IMR-90 (cell line): Measurements from ENCODE around the gene SPATA31E1. TPM values are rescaled to one million over a fixed set of nuclear protein-coding genes. Genes with fewer than 3 reads are reported as not detected.

Experiments used
- ATAC-seq: fragments of 200-7000 bp; cut with Tn5 transposase; 2 replicates; pipeline ENCODE4 v1.9.1; 2020; ENCODE audit warnings: low read depth, mild to moderate bottlenecking, moderate library complexity
- BruUV-seq: library from RNA; stranded (reverse); fragments of 400-500 nt; replicated peaks from 2 replicates; lab custom pipeline; 2021; lab: Mats Ljungman, UMichigan
- CTCF ChIA-PET: fragments of 300-600 bp; formaldehyde crosslinking; extraction: SDS; loops from one replicate; lab custom pipeline; 2021; ENCODE audit warnings: antibody characterized with exemption; lab: Yijun Ruan, JAX
- POLR2A ChIA-PET: fragments of 300-600 bp; sonication (Branson Sonifier 250); formaldehyde crosslinking; loops from one replicate; lab custom pipeline; 2022; ENCODE audit warnings: antibody characterized with exemption; ENCODE audit not compliant: unreplicated experiment; lab: Charles Lee
- DNase-seq: peaks from one replicate; pipeline ENCODE4 v3.0.0; 2013
- H2AFZ ChIP-seq: replicated peaks from 2 replicates; pipeline ENCODE3; 2013; ENCODE audit warnings: low read length, mild to moderate bottlenecking; ENCODE audit not compliant: poor library complexity
- H2AK5ac ChIP-seq: 2 replicates; pipeline ENCODE4 v1.6.1; 2013; ENCODE audit warnings: low read depth, low read length, inconsistent platforms
- H2AK9ac ChIP-seq: replicated peaks from 2 replicates; pipeline ENCODE3; 2013; ENCODE audit warnings: mild to moderate bottlenecking, low read depth, low read length, moderate library complexity; ENCODE audit not compliant: poor library complexity
- H2BK120ac ChIP-seq: 2 replicates; pipeline ENCODE4 v1.6.1; 2013; ENCODE audit warnings: low read depth, low read length, inconsistent platforms
- H2BK15ac ChIP-seq: 3 replicates; pipeline ENCODE4 v1.6.1; 2013; ENCODE audit warnings: low read depth, low read length, inconsistent platforms
- H2BK20ac ChIP-seq: 2 replicates; pipeline ENCODE4 v1.6.1; 2013; ENCODE audit warnings: low read depth, mild to moderate bottlenecking, inconsistent platforms, low read length, moderate library complexity
- H2BK5ac ChIP-seq: 2 replicates; pipeline ENCODE4 v1.6.1; 2013; ENCODE audit warnings: mild to moderate bottlenecking, low read depth, low read length, inconsistent platforms; ENCODE audit not compliant: poor library complexity, severe bottlenecking
- H3K14ac ChIP-seq: replicated peaks from 2 replicates; pipeline ENCODE4 v1.6.1; 2013; ENCODE audit warnings: low read depth, low read length, inconsistent platforms
- H3K18ac ChIP-seq: 2 replicates; pipeline ENCODE4 v1.6.1; 2013; ENCODE audit warnings: low read depth, low read length, control low read depth
- H3K23ac ChIP-seq: 2 replicates; pipeline ENCODE4 v1.6.1; 2013; ENCODE audit warnings: low read depth, low read length, inconsistent platforms
- H3K27ac ChIP-seq: 2 replicates; pipeline ENCODE4 v1.5.1; 2013; ENCODE audit warnings: mild to moderate bottlenecking, control low read depth, low read length; ENCODE audit not compliant: insufficient read depth
- H3K27me3 ChIP-seq: 2 replicates; pipeline ENCODE4 v1.6.1; 2013; ENCODE audit warnings: low read length; ENCODE audit not compliant: control insufficient read depth, insufficient read depth
- H3K36me3 ChIP-seq: 2 replicates; pipeline ENCODE4 v1.6.1; 2013; ENCODE audit warnings: low read length, mixed read lengths; ENCODE audit not compliant: control insufficient read depth, insufficient read depth
- H3K4ac ChIP-seq: 2 replicates; pipeline ENCODE4 v1.6.1; 2013; ENCODE audit warnings: low read depth, low read length, inconsistent platforms
- H3K4me1 ChIP-seq: 2 replicates; pipeline ENCODE4 v1.6.1; 2013; ENCODE audit warnings: low read length, mixed read lengths; ENCODE audit not compliant: control insufficient read depth, insufficient read depth
- H3K4me2 ChIP-seq: 2 replicates; pipeline ENCODE4 v1.6.1; 2013; ENCODE audit warnings: low read depth, mild to moderate bottlenecking, control low read depth, low read length, moderate library complexity
- H3K4me3 ChIP-seq: 2 replicates; pipeline ENCODE4 v1.5.1; 2013; ENCODE audit warnings: low read depth, mild to moderate bottlenecking, control low read depth, low read length, moderate library complexity; ENCODE audit not compliant: insufficient read depth
- H3K56ac ChIP-seq: 2 replicates; pipeline ENCODE4 v1.6.1; 2013; ENCODE audit warnings: low read length, inconsistent platforms; ENCODE audit not compliant: insufficient read depth; ENCODE audit errors: extremely low read depth
- H3K79me1 ChIP-seq, 2 experiments: 2 replicates each; pipeline ENCODE4 v1.6.1; 2013; ENCODE audit warnings: low read length in 2 of 2, inconsistent platforms in 1 of 2, low read depth in 1 of 2
- H3K9ac ChIP-seq: 2 replicates; pipeline ENCODE4 v1.6.1; 2013; ENCODE audit warnings: low read depth, low read length, control low read depth
- H3K9me1 ChIP-seq: 2 replicates; pipeline ENCODE4 v1.6.1; 2013; ENCODE audit warnings: low read length, inconsistent platforms; ENCODE audit not compliant: insufficient read depth
- H3K9me3 ChIP-seq: 2 replicates; pipeline ENCODE4 v1.6.1; 2013; ENCODE audit warnings: low read length; ENCODE audit not compliant: control insufficient read depth, insufficient read depth
- H4K20me1 ChIP-seq: 2 replicates; pipeline ENCODE4 v1.6.1; 2013; ENCODE audit warnings: low read length, inconsistent platforms; ENCODE audit not compliant: insufficient read depth
- H4K5ac ChIP-seq: 2 replicates; pipeline ENCODE4 v1.6.1; 2013; ENCODE audit warnings: mild to moderate bottlenecking, low read depth, low read length, control low read depth
- H4K8ac ChIP-seq, 2 experiments: 2 replicates each; pipeline ENCODE4 v1.6.1; 2013; ENCODE audit warnings: low read depth in 2 of 2, low read length in 2 of 2, control low read depth in 1 of 2, inconsistent platforms in 1 of 2
- H4K91ac ChIP-seq: 2 replicates; pipeline ENCODE4 v1.6.1; 2013; ENCODE audit warnings: low read depth, low read length, inconsistent platforms; ENCODE audit not compliant: insufficient read depth
- BHLHE40 ChIP-seq: fragments of 150-350 bp; IDR thresholded peaks from 2 replicates; pipeline ENCODE4 v1.6.1; 2016; ENCODE audit warnings: mild to moderate bottlenecking, low read depth, low read length
- CEBPB ChIP-seq: IDR thresholded peaks from 2 replicates; pipeline ENCODE4 v1.6.1; 2012; ENCODE audit warnings: low read depth, low read length, improper control_type of control experiment
- CHD1 ChIP-seq: IDR thresholded peaks from 2 replicates; pipeline ENCODE4 v1.6.1; 2012; ENCODE audit warnings: low read depth, low read length, improper control_type of control experiment
- FOS ChIP-seq: fragments of 150-350 bp; IDR thresholded peaks from 2 replicates; pipeline ENCODE4 v1.6.1; 2016; ENCODE audit warnings: low read depth, low read length
- MAFK ChIP-seq: IDR thresholded peaks from 2 replicates; pipeline ENCODE4 v1.6.1; 2012; ENCODE audit warnings: low read depth, low read length, improper control_type of control experiment
- MAZ ChIP-seq: IDR thresholded peaks from 2 replicates; pipeline ENCODE4 v1.6.1; 2012; ENCODE audit warnings: low read depth, mild to moderate bottlenecking, low read length, improper control_type of control experiment, moderate library complexity, borderline replicate concordance
- MXI1 ChIP-seq: IDR thresholded peaks from 2 replicates; pipeline ENCODE4 v1.6.1; 2012; ENCODE audit warnings: low read depth, mild to moderate bottlenecking, low read length, moderate library complexity, borderline replicate concordance
- NFE2L2 ChIP-seq: fragments of 150-350 bp; IDR thresholded peaks from 2 replicates; pipeline ENCODE4 v1.6.1; 2016; ENCODE audit warnings: low read depth, mild to moderate bottlenecking, low read length
- POLR2A ChIP-seq: IDR thresholded peaks from 2 replicates; pipeline ENCODE4 v1.6.1; 2012; ENCODE audit warnings: mild to moderate bottlenecking, low read depth, low read length
- RAD21 ChIP-seq: IDR thresholded peaks from 2 replicates; pipeline ENCODE4 v1.6.1; 2012; ENCODE audit warnings: low read length, improper control_type of control experiment
- RCOR1 ChIP-seq: IDR thresholded peaks from 2 replicates; pipeline ENCODE4 v1.6.1; 2012; ENCODE audit warnings: mild to moderate bottlenecking, low read length, improper control_type of control experiment; ENCODE audit not compliant: insufficient replicate concordance
- RFX5 ChIP-seq: IDR thresholded peaks from 2 replicates; pipeline ENCODE4 v1.8.0; 2012; ENCODE audit warnings: low read depth, mild to moderate bottlenecking, low read length, moderate library complexity
- SMC3 ChIP-seq: fragments of 150-350 bp; IDR thresholded peaks from 2 replicates; pipeline ENCODE4 v1.6.1; 2016; ENCODE audit warnings: low read depth, mild to moderate bottlenecking, antibody characterized with exemption, low read length, moderate library complexity
- WGBS, 2 experiments: methylation state at CpG; one replicate each; pipeline versions ENCODE4 v1.1.5 to v1.1.7; 2013; ENCODE audit warnings: missing lambda C conversion rate in 2 of 2; ENCODE audit not compliant: insufficient read length in 1 of 2; ENCODE audit errors: extremely low coverage in 2 of 2; 5-methylcytosine and 5-hydroxymethylcytosine counted together
- dilution Hi-C: fragments of 300-500 bp; cut with HindIII; formaldehyde crosslinking; loops from one replicate; pipeline ENCODE4 v1.14.3; 2018; ENCODE audit warnings: low sequenced_read_pairs; ENCODE audit not compliant: unreplicated experiment
- in situ Hi-C: fragments of 300-500 bp; cut with MboI; formaldehyde crosslinking; loops from 3 replicates; pipeline ENCODE4 v1.14.3; 2019; ENCODE audit warnings: low sequenced_read_pairs, inconsistent platforms, mixed read lengths
- intact Hi-C: fragments of 100-400 bp; cut with micrococcal nuclease; formaldehyde crosslinking; loops from 2 replicates; pipeline ENCODE4 v1.10.0; 2022
- polyA plus RNA-seq, 3 experiments: library from polyadenylated mRNA; depleted of rRNA; stranded (reverse); fragments of >200 nt; gene quantifications; 2 replicates each; pipeline ENCODE4 v1.2.3, GENCODE V29; 2012; ENCODE audit warnings: low replicate concordance in 1 of 3
- total RNA-seq: library from RNA; depleted of rRNA; stranded (reverse); fragments of >200 nt; gene quantifications from 2 replicates; pipeline ENCODE4 v1.2.3, GENCODE V29; 2012
- TF ChIP-seq, protein P1 (sequence below): fragments of 150-350 bp; IDR thresholded peaks from 2 replicates; pipeline ENCODE4 v1.6.1; 2016; ENCODE audit warnings: low read depth, mild to moderate bottlenecking, low read length, moderate library complexity, borderline replicate concordance
- TF ChIP-seq, protein P2 (sequence below): fragments of 150-350 bp; IDR thresholded peaks from 2 replicates; pipeline ENCODE4 v1.6.1; 2017; ENCODE audit warnings: mild to moderate bottlenecking, antibody characterized with exemption, low read length, low read depth
- TF ChIP-seq, protein P3 (sequence below): conservative IDR thresholded peaks from 2 replicates; pipeline ENCODE4 v1.5.1; 2012; ENCODE audit warnings: mild to moderate bottlenecking, low read depth, low read length, improper control_type of control experiment

The SPATA31E1 gene
- total and polyA plus RNA-seq, 2 of the 4 experiments (the other 2 are of a cell fraction): 0.03 TPM; not detected in 1

DNA sequence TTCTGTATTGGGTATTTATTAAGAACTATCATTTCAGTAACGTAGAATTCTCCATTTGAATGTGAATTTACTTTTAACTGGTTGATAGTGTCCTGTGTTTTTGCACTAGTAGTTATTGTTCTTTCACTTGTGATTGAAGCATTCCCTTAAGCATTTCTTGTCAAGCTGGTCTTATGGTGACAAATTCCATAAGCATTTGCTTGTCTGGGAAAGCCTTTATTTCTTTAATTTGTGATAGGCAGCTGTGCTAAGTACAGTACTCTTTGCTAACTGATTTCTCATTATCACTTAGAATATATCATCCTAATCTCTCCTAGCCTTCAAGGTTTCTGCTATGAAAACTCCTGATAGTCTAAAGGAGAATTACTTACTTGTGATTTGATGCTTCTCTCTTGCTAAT lies 21.3 kb upstream of the SPATA31E1 start:
- H4K91ac ChIP-seq: no peak overlapping the region
- no peak overlapping the region for H3K4ac ChIP-seq
- in situ Hi-C loops (no loop called here), intact Hi-C loops (no loop called here), dilution Hi-C loops (no loop called here)
- no peaks in the 10 kb centered on the region for H3K79me1 ChIP-seq
- H3K56ac ChIP-seq: no peak overlapping the region
- no peak overlapping the region for H3K4me2 ChIP-seq
- H3K36me3 ChIP-seq: no peaks in the 10 kb centered on the region
- H2BK15ac ChIP-seq: no peak overlapping the region
- TF ChIP-seq RAD21 (no peak), MAFK (no peak), BHLHE40 (no peak), RFX5 (no peak), SMC3 (no peak), FOS (no peak), POLR2A (no peak), MAZ (no peak), NFE2L2 (no peak), CHD1 (no peak), RCOR1 (no peak), MXI1 (no peak), CEBPB (no peak)
- TF ChIP-seq, protein P1, sequence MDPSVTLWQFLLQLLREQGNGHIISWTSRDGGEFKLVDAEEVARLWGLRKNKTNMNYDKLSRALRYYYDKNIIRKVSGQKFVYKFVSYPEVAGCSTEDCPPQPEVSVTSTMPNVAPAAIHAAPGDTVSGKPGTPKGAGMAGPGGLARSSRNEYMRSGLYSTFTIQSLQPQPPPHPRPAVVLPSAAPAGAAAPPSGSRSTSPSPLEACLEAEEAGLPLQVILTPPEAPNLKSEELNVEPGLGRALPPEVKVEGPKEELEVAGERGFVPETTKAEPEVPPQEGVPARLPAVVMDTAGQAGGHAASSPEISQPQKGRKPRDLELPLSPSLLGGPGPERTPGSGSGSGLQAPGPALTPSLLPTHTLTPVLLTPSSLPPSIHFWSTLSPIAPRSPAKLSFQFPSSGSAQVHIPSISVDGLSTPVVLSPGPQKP: no peak
- TF ChIP-seq, protein P2, sequence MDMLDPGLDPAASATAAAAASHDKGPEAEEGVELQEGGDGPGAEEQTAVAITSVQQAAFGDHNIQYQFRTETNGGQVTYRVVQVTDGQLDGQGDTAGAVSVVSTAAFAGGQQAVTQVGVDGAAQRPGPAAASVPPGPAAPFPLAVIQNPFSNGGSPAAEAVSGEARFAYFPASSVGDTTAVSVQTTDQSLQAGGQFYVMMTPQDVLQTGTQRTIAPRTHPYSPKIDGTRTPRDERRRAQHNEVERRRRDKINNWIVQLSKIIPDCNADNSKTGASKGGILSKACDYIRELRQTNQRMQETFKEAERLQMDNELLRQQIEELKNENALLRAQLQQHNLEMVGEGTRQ: no peak
- TF ChIP-seq, protein P3, sequence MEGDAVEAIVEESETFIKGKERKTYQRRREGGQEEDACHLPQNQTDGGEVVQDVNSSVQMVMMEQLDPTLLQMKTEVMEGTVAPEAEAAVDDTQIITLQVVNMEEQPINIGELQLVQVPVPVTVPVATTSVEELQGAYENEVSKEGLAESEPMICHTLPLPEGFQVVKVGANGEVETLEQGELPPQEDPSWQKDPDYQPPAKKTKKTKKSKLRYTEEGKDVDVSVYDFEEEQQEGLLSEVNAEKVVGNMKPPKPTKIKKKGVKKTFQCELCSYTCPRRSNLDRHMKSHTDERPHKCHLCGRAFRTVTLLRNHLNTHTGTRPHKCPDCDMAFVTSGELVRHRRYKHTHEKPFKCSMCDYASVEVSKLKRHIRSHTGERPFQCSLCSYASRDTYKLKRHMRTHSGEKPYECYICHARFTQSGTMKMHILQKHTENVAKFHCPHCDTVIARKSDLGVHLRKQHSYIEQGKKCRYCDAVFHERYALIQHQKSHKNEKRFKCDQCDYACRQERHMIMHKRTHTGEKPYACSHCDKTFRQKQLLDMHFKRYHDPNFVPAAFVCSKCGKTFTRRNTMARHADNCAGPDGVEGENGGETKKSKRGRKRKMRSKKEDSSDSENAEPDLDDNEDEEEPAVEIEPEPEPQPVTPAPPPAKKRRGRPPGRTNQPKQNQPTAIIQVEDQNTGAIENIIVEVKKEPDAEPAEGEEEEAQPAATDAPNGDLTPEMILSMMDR: no peak
- ChIA-PET POLR2A (no interaction called here), CTCF (no interaction called here)
- H3K9ac ChIP-seq: no peak overlapping the region
- H3K9me1 ChIP-seq: peaks cover 12% of the 10 kb centered on the region
- H3K14ac ChIP-seq: no peak overlapping the region
- H2AK5ac ChIP-seq: no peak overlapping the region
- H2AK9ac ChIP-seq: no peak overlapping the region
- ATAC-seq: no peak
- no peak overlapping the region for H3K18ac ChIP-seq
- H4K20me1 ChIP-seq: no peaks in the 10 kb centered on the region
- no peak overlapping the region for H4K8ac ChIP-seq
- H3K23ac ChIP-seq: no peak overlapping the region
- H2AFZ ChIP-seq: no peak overlapping the region
- H2BK5ac ChIP-seq: no peak overlapping the region
- no peak overlapping the region for H4K5ac ChIP-seq
- no CpG with 5 or more reads among the region's 1 CpG for WGBS, 2 experiments
- no peak overlapping the region for H3K27ac ChIP-seq
- DNase-seq: no peak
- H3K4me1 ChIP-seq: peaks cover 11% of the 10 kb centered on the region
- no peak overlapping the region for H2BK120ac ChIP-seq
- no TSS peak for BruUV-seq
- no peak overlapping the region for H3K4me3 ChIP-seq
- no peak overlapping the region for H2BK20ac ChIP-seq
- H3K27me3 ChIP-seq: no peaks in the 10 kb centered on the region
- H3K9me3 ChIP-seq: peaks cover 2% of the 10 kb centered on the region; the same call in 1 of the 2 replicates
